GM15510 (cell line): ENCODE data around the gene RPRM.

Experiments used
- POLR2A ChIP-seq: IDR thresholded peaks from 3 replicates; pipeline ENCODE4 v1.6.1; 2011; ENCODE audit warnings: borderline replicate concordance; ENCODE audit not compliant: insufficient read length; ENCODE audit errors: extremely low read depth

Gene RPRM

DNA sequence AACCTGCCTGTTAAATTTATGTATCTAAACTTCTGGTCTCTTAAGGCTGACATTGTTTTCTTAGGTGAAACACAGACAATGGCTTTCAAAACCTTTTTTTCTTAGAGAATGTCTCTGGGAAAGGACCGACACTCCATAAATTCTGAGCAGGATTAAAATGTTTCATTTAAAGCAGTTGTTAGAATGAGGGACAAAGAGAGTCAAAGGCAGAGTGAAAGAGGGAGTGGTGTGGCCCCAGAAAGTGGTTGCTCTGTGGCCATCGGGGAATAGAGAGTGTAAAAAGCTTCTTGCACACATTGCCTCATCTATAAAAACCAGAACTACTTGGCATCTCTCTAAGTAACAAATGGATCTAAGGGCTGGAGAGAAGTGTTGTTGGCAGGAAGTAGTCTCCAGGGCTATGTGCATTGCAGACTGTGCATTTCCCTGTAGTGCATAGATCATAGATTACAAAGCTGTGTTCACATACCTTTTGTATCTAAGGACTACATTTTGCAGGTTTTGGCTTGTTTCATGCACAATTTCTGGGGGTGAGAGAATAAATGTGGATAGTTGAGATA, 3.6 kb downstream of the RPRM start:
- TF ChIP-seq POLR2A: no peak

DNA sequence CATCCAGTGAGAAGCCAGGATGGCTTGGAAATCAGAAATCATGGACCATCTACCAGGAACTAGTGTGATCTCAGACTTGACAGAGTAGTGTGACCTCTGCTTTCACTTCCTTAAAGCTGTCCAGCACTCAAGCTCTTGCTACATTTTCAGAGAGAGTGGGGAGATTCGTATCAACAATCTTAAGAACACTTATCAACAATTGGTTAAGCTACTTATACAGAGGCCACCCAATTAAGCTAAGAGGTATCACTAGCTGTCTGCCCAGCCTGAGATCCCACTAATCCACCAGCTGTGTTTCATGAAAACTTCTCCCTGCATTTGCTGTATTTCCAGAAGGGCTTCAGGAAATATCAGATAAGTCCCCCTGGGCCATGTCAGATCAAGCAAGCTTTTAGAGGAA, 4.2 kb downstream of the RPRM start:
- TF ChIP-seq POLR2A: no peak

DNA sequence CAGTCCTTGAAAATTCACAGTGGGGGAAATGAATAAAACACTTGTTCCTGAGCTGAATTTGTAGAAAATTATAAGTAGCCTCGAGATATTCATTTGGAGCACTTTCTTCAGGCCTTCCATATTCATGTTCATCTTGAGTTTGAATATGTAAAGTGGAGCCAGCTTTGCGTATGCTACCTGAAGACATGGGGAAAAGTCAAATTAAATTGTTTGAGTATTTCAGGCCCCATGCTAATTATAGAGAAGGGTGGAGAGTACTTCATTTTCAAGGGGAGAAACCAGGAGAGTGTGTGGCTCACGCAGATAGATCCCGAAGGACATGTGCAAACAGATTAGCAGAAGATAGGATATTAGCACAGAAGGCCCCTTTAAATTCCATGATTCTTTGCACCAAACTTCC, 7.7 kb downstream of the RPRM start:
- TF ChIP-seq POLR2A: no peak

DNA sequence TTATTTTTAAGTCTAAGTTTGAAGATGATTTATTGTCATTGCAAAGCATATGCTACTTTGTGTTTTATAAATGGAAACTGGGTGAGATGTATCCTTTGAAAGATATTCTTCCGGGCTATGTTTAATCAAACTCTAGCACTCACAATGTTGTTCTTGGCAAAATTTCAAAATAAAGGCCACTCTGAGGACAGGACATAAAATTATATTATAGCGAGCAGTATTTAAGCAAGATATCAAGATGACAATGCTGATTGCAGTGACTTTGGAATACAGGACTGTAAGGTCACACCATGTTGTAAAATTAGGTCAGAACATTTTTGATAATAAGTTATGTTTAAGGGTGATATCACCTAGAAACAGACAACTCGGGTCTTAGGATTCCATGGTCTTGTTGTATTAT, 14.2 kb downstream of the RPRM start:
- no peak for TF ChIP-seq POLR2A

DNA sequence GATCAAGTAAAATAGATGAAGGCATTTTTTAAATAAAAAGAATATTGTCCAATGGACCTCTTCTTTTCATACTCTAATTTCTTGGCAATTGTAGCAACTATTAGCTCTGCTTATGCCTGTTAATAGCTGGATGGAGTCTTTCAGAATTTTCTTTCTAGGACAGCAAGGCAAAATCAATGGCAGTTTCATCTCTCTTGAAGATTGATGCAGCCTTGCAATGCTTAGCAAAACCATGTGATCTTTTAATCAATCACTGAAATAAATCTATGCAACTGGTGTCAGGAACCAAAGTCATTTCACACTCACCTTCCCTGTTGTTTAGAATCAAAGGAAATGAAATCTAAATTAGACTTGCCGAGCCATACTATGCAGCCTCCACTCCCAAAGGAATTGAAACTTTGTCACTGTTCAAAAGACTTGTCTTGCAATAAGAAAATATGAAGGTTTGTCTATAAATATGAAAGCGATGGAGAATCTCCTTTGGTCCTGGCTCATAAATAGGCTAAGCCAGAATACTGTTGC, 16.2 kb downstream of the RPRM start:
- TF ChIP-seq POLR2A: no peak

DNA sequence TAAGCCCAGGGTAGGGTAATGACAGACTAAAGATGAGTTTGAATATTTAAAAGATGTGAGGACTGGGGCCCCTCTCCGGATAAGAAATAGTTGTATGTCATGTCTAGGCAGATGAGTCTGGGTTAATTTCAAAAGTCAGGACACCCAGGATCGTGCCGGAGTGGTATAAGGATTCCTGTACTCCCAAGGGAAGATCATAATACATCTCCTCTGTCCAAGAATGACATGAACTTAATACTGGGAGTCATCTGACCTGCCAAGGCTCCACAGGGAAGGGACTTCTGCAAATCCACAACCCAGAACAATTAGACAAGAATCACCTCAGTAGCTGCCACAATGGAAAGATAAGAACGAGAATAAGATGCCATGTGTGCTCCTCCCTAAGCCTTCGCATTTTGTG, 17.1 kb downstream of the RPRM start:
- TF ChIP-seq POLR2A: no peak

DNA sequence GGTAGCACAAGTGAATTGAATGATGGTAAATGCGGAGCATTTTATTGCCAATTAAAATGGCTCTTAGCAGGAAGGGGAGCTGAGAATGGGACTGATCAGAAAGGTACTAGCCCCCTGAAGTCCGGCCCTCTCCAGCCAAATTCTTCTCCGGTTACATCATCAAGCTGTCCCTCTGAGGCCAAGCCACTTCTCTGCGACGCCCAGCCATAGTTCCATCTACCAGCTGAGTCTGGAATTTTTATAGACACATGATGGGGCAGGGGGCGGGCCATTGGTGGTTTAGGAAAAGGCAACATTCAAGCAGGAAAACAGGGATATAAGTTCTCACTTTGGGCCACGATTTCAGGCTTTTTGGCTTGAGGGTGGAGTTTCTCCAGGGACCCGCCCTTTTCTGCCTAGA, 22.7 kb downstream of the RPRM start:
- TF ChIP-seq POLR2A: no peak

DNA sequence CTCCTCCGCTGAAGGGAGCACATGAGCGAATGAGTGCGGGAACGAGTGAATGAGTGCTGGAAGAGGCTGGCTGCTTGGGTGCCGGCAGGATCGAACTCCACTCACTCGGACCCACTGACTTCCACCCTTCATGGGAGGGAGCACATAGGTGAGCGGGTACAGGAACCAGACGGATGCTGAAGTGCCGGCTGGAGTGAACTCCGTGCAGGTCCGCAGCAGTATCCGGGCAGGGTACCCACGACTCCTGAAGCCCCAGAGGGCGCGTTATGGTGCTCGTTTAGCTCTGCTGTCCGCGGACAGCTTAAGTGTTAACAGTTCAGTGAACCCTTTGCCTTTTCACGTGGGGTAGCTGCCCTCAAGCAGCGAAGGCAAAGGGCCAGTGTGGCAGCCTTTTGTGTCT, 23.2 kb downstream of the RPRM start:
- no peak for TF ChIP-seq POLR2A

DNA sequence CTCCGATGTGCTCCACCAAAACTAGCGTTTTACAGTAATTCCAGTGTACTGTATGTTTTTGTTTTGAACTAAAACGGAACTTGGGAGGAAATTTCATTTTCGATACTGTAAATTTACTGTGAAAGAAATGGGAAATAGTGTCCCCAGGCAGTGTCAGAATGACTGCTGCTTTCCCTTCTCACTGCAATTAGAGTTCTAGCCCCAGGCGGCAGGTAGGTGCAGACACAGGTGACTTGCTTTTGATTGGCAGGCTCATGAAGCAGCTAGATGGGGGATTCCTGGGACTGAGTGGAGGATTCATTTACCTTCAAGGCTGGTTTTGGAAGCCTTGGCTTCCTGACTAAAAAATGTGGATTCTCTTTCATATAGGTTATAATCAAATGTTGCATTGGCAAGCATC, 27.0 kb downstream of the RPRM start:
- no peak for TF ChIP-seq POLR2A

DNA sequence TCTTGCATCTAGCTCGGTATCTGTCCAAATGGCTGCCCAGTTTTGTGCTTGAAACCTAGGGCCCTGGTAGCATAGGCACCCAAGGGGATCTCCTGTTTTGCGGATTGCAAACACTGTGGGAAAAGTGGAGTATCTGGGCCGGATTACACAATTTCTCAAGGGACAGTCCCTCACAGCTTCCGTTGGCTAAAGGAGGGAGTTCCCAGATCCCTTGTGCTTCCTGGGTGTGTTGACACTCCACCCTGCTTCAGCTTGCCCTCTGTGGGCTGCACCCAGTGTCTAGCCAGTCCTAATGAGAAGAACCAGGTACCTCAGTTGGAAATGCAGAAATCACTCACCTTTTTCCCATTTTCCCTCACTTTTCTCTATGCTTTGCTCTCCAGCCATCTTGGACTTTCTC, 35.5 kb downstream of the RPRM start:
- no peak for TF ChIP-seq POLR2A

DNA sequence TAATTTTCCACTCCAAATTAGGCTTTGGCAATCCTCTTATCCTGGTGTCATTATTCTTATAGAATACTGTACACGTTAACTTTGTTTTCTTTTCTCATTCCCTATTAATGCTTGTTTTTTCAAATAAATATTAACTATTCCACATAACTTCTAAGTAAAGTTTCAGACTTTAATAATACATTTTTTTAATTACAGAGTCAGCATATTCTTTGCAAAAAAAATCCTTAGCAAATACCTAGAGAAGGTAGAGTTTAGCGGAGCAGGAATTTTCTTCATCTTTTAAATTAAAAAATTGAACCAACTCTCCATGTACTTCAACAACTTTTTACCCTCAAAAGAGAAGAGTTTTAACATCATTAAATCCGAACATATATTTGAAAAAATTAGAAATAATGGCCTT, 45.2 kb downstream of the RPRM start:
- TF ChIP-seq POLR2A: no peak

DNA sequence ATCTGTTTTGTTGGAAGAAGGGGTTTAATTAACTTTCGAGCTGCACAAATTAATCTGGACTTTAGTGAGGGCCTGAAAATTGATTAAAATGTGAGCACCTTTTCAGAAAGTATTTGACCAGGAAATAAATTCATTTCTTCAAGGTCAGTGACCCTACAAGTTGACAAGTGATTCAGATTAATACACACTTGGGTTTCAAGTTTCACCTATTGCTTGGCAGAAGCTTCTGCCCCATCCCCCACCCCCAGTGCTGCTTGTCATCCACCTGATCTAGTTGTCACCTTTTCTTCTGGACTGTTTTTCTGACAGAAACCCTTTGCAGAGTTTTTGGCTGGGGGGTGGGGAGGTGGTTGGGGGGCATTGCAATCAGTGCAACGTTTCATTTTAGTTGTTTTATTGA, 46.2 kb downstream of the RPRM start:
- no peak for TF ChIP-seq POLR2A

DNA sequence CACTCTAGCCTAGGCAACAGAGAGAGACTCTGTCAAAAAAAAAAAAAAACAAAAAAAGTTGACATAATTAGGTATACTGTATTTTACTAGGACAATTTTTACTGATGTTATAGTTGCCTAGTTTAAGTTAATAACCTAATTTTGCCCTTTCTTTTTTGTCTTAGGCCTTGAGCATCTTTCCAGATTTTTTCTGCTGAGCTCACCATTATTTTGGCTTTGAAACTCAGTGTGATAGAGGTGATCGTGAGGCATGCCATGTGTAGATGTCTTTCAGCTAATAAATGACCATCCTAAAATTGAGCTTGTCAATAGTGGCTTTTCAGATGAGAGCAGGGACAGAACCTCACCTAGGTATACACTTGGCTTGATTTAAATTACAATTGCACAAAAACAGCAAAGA, 47.4 kb downstream of the RPRM start:
- TF ChIP-seq POLR2A: no peak
